SK-N-SH treated with all-trans-retinoic acid at 6 μM for 48 hours (cell line): ENCODE results near the gene LVRN.

ENCODE experiments used
- ARNTL ChIP-seq: fragments of 450-650 bp; formaldehyde crosslinking; IDR thresholded peaks from 2 replicates; pipeline ENCODE4 v1.5.0; 2020; ENCODE audit warnings: low read depth, mild to moderate bottlenecking, moderate library complexity, borderline replicate concordance
- CREB5 ChIP-seq: fragments of 250-450 bp; sonication (Bioruptor Pico); IDR thresholded peaks from 2 replicates; pipeline ENCODE4 v1.5.1; 2020; ENCODE audit warnings: low read depth, mild to moderate bottlenecking, moderate library complexity
- CSDC2 ChIP-seq: fragments of 250-450 bp; sonication (Bioruptor Pico); IDR thresholded peaks from 2 replicates; pipeline ENCODE4 v1.5.0; 2020; ENCODE audit warnings: mild to moderate bottlenecking, moderate library complexity
- OSR1 ChIP-seq: fragments of 250-450 bp; sonication (Bioruptor Pico); IDR thresholded peaks from 2 replicates; pipeline ENCODE4 v1.8.0; 2022; ENCODE audit warnings: moderate library complexity, mild to moderate bottlenecking, inconsistent platforms
- PATZ1 ChIP-seq: fragments of 250-450 bp; sonication (Bioruptor Pico); IDR thresholded peaks from 2 replicates; pipeline ENCODE4 v1.8.0; 2020; ENCODE audit warnings: mild to moderate bottlenecking, moderate library complexity, borderline replicate concordance
- RARB ChIP-seq: fragments of 250-450 bp; sonication (Bioruptor Pico); IDR thresholded peaks from 2 replicates; pipeline ENCODE4 v1.8.0; 2021; ENCODE audit warnings: mild to moderate bottlenecking, moderate library complexity
- TCF4 ChIP-seq: fragments of 250-450 bp; sonication (Bioruptor Pico); IDR thresholded peaks from 2 replicates; pipeline ENCODE4 v1.8.0; 2021; ENCODE audit warnings: mild to moderate bottlenecking, moderate library complexity, borderline replicate concordance
- TOX ChIP-seq: fragments of 250-450 bp; sonication (Bioruptor Pico); IDR thresholded peaks from 2 replicates; pipeline ENCODE4 v1.8.0; 2021; ENCODE audit warnings: mild to moderate bottlenecking, moderate library complexity, borderline replicate concordance
- ZC3H10 ChIP-seq: fragments of 250-450 bp; sonication (Bioruptor Pico); IDR thresholded peaks from 2 replicates; pipeline ENCODE4 v1.5.1; 2021; ENCODE audit warnings: mild to moderate bottlenecking, moderate library complexity
- ZFP3 ChIP-seq: fragments of 250-450 bp; sonication (Bioruptor Pico); IDR thresholded peaks from 2 replicates; pipeline ENCODE4 v1.5.0; 2020; ENCODE audit warnings: mild to moderate bottlenecking, moderate library complexity
- TF ChIP-seq, protein P1 (sequence below): fragments of 250-450 bp; sonication (Bioruptor Pico); IDR thresholded peaks from 2 replicates; pipeline ENCODE4 v1.5.1; 2021; ENCODE audit warnings: mild to moderate bottlenecking, moderate library complexity
- TF ChIP-seq, protein P2 (sequence below): fragments of 250-450 bp; sonication (Bioruptor Pico); IDR thresholded peaks from 2 replicates; pipeline ENCODE4 v1.8.0; 2021; ENCODE audit warnings: low read depth, mild to moderate bottlenecking, moderate library complexity, borderline replicate concordance

- TF ChIP-seq OSR1: no peak
- no peak for TF ChIP-seq ARNTL
- TF ChIP-seq CSDC2: no peak
- no peak for TF ChIP-seq TOX (CRISPR knock-in tag)
- no peak for TF ChIP-seq ZFP3 (CRISPR knock-in tag)
- no peak for TF ChIP-seq ZC3H10 (CRISPR knock-in tag)
- TF ChIP-seq, protein P1, sequence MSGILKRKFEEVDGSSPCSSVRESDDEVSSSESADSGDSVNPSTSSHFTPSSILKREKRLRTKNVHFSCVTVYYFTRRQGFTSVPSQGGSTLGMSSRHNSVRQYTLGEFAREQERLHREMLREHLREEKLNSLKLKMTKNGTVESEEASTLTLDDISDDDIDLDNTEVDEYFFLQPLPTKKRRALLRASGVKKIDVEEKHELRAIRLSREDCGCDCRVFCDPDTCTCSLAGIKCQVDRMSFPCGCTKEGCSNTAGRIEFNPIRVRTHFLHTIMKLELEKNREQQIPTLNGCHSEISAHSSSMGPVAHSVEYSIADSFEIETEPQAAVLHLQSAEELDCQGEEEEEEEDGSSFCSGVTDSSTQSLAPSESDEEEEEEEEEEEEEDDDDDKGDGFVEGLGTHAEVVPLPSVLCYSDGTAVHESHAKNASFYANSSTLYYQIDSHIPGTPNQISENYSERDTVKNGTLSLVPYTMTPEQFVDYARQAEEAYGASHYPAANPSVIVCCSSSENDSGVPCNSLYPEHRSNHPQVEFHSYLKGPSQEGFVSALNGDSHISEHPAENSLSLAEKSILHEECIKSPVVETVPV (CRISPR knock-in tag): no peak
- no peak for TF ChIP-seq PATZ1 (CRISPR knock-in tag)
- TF ChIP-seq RARB (CRISPR knock-in tag): no peak
- TF ChIP-seq, protein P2, sequence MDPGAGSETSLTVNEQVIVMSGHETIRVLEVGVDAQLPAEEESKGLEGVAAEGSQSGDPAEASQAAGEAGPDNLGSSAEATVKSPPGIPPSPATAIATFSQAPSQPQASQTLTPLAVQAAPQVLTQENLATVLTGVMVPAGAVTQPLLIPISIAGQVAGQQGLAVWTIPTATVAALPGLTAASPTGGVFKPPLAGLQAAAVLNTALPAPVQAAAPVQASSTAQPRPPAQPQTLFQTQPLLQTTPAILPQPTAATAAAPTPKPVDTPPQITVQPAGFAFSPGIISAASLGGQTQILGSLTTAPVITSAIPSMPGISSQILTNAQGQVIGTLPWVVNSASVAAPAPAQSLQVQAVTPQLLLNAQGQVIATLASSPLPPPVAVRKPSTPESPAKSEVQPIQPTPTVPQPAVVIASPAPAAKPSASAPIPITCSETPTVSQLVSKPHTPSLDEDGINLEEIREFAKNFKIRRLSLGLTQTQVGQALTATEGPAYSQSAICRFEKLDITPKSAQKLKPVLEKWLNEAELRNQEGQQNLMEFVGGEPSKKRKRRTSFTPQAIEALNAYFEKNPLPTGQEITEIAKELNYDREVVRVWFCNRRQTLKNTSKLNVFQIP (CRISPR knock-in tag): no peak
- TF ChIP-seq CREB5 (CRISPR knock-in tag): no peak
- TF ChIP-seq TCF4 (CRISPR knock-in tag): no peak
These were observed 61.3 kb downstream of the LVRN start for GRCh38 chr5:116023619-116024018.
